K562 treated with DMSO at 1 percent for 12 hours (cell line): ENCODE results near the gene NPAP1. TPM values are rescaled to one million over a fixed set of nuclear protein-coding genes. Genes with fewer than 3 reads are reported as not detected.

Experiments used
- total RNA-seq: library from RNA; unstranded; fragments of 300-600 nt; gene quantifications from 2 replicates; pipeline ENCODE4 v1.2.3, GENCODE V29; 2022; ENCODE audit not compliant: insufficient read depth

Gene NPAP1
- total RNA-seq: 0.12 TPM in 1 of 2 replicates, not detected in the other

GRCh38 chr15:24675332-24676144 lies at the start of gene NPAP1:
TSS of gene NPAP1 (plus strand) at chr15:24675775. CDS start at chr15:24675868, 93 bp downstream.

